Lower leg skin (tissue), 3 donors: ENCODE results near the gene INKA2.

Experiments used
- CTCF ChIP-seq, 3 donors: fragments of 450-650 bp; IDR thresholded peaks; one replicate each; pipeline ENCODE4 v1.5.1; 2016; ENCODE audit warnings: antibody characterized with exemption in 3 of 3, mild to moderate bottlenecking in 3 of 3, moderate library complexity in 2 of 3
- POLR2A ChIP-seq, 2 donors: fragments of 450-650 bp; IDR thresholded peaks; one replicate each; pipeline ENCODE4 v1.6.1; 2016 to 2017; ENCODE audit warnings: antibody characterized with exemption in 2 of 2, mild to moderate bottlenecking in 1 of 2, moderate library complexity in 1 of 2

- TF ChIP-seq CTCF (IDR thresholded peaks at IDR 0.05) (no peak), POLR2A (IDR thresholded peaks at IDR 0.05) (no peak)
These were observed 580 bp downstream of the INKA2 start for GRCh38 chr1:111738436-111739193.
